HepG2 (cell line): Measurements from ENCODE around the gene PSD. TPM values are rescaled to one million over a fixed set of nuclear protein-coding genes. Genes with fewer than 3 reads are reported as not detected.

Experiments
- ATAC-seq: fragments of 200-7000 bp; cut with Tn5 transposase; 3 replicates; pipeline ENCODE4 v1.9.1; 2020; ENCODE audit warnings: mild to moderate bottlenecking, moderate library complexity
- BruUV-seq: library from RNA; stranded (reverse); fragments of 400-500 nt; replicated peaks from 2 replicates; lab custom pipeline; 2021; lab: Mats Ljungman, UMichigan
- CTCF ChIA-PET: fragments of 300-600 bp; formaldehyde crosslinking; extraction: SDS; loops from one replicate; lab custom pipeline; 2021; ENCODE audit warnings: low total read pairs, inconsistent platforms, low intra/inter-chr PET ratio; lab: Yijun Ruan, JAX
- POLR2A ChIA-PET: fragments of 350-600 bp; sonication (Branson Sonifier 250); formaldehyde crosslinking; loops from one replicate; lab custom pipeline; 2020; ENCODE audit warnings: antibody characterized with exemption, inconsistent platforms; lab: Yijun Ruan, JAX
- DNase-seq: peaks from one replicate; pipeline ENCODE4 v3.0.0-alpha.2; 2015; ENCODE audit warnings: low spot score
- FAIRE-seq: peaks from 3 replicates; lab custom pipeline; 2011; peaks lifted over from hg19 to GRCh38; lab: Jason Lieb, UNC
- H2AFZ ChIP-seq: one replicate; pipeline ENCODE4 v1.6.1; 2011; ENCODE audit warnings: low read length, inconsistent platforms
- H3K27ac ChIP-seq: fragments of 300-600 bp; 3 replicates; pipeline ENCODE4 v1.8.0; 2011; ENCODE audit warnings: mixed run types, mild to moderate bottlenecking, mixed read lengths, low read length, inconsistent platforms; ENCODE audit not compliant: insufficient read depth; ENCODE audit errors: extremely low read length
- H3K27me3 ChIP-seq, 2 experiments: fragments of 200-600 bp in 1 of 2; 2 replicates in 1 of 2; 3 replicates in 1 of 2; pipeline versions ENCODE4 v1.6.0 to v1.8.0; 2011; ENCODE audit warnings: low read length in 2 of 2, mild to moderate bottlenecking in 2 of 2, moderate library complexity in 2 of 2, inconsistent platforms in 1 of 2; ENCODE audit not compliant: insufficient read depth in 2 of 2, control insufficient read depth in 1 of 2
- H3K36me3 ChIP-seq, 2 experiments: fragments of 200-600 bp in 1 of 2; replicated peaks in 1 of 2; 2 replicates in 1 of 2; 3 replicates in 1 of 2; pipeline versions ENCODE4 v1.5.1 to v1.8.0; 2011; ENCODE audit warnings: low read length in 2 of 2, inconsistent platforms in 1 of 2; ENCODE audit not compliant: insufficient read depth in 2 of 2, control insufficient read depth in 1 of 2
- H3K4me1 ChIP-seq: 2 replicates; pipeline ENCODE4 v1.5.1; 2012; ENCODE audit warnings: low read length, inconsistent platforms; ENCODE audit not compliant: insufficient read depth
- H3K4me2 ChIP-seq: 2 replicates; pipeline ENCODE4 v1.6.0; 2011; ENCODE audit warnings: low read depth, low read length, inconsistent platforms
- H3K4me3 ChIP-seq, 3 experiments: fragments of 200-600 bp in 1 of 3; sonication (generic), shearing (Covaris generic) in 1 of 3; replicated peaks in 1 of 3; 2 replicates each; pipeline ENCODE4 v1.5.1; 2011 to 2016; ENCODE audit warnings: low read length in 3 of 3, inconsistent platforms in 2 of 3, low read depth in 2 of 3, mild to moderate bottlenecking in 2 of 3, control low read depth in 1 of 3, mixed read lengths in 1 of 3; ENCODE audit not compliant: insufficient read depth in 1 of 3
- H3K79me2 ChIP-seq: one replicate; pipeline ENCODE4 v1.6.1; 2011; ENCODE audit warnings: low read length, inconsistent platforms; ENCODE audit not compliant: insufficient read depth
- H3K9ac ChIP-seq: 2 replicates; pipeline ENCODE4 v1.6.0; 2011; ENCODE audit warnings: mild to moderate bottlenecking, low read depth, low read length, inconsistent platforms; ENCODE audit not compliant: insufficient read depth
- H3K9me3 ChIP-seq: 2 replicates; pipeline ENCODE4 v1.5.1; 2012; ENCODE audit warnings: mild to moderate bottlenecking, low read length
- H4K20me1 ChIP-seq: 2 replicates; pipeline ENCODE4 v1.6.0; 2011; ENCODE audit warnings: inconsistent platforms, mild to moderate bottlenecking, low read length, moderate library complexity; ENCODE audit not compliant: insufficient read depth
- CREB1 ChIP-seq, 2 experiments: fragments of 450-650 bp in 1 of 2; IDR thresholded peaks; 2 replicates each; pipeline ENCODE4 v1.6.1; 2016 to 2017; ENCODE audit warnings: control low read depth in 1 of 2, mild to moderate bottlenecking in 1 of 2, missing compliant biosample characterization in 1 of 2, missing genetic modification characterization in 1 of 2
- CTCF ChIP-seq: sonication (generic); formaldehyde crosslinking; IDR thresholded peaks from 2 replicates; pipeline ENCODE4 v1.5.0; 2020; ENCODE audit warnings: mild to moderate bottlenecking, missing genetic modification reagents, moderate library complexity
- ETV5 ChIP-seq: IDR thresholded peaks from 2 replicates; pipeline ENCODE4 v1.6.1; 2018; ENCODE audit warnings: missing biosample characterization, missing genetic modification reagents, inconsistent platforms, borderline replicate concordance
- FOXK1 ChIP-seq: sonication (generic); formaldehyde crosslinking; IDR thresholded peaks from 2 replicates; pipeline ENCODE4 v1.4.0; 2020; ENCODE audit warnings: low read depth, missing genetic modification reagents, borderline replicate concordance
- KAT8 ChIP-seq: IDR thresholded peaks from 2 replicates; pipeline ENCODE4 v1.6.1; 2016; ENCODE audit warnings: missing genetic modification reagents, missing compliant biosample characterization
- RAD21 ChIP-seq: fragments of 450-650 bp; formaldehyde crosslinking; IDR thresholded peaks from 2 replicates; pipeline ENCODE4 v1.5.0; 2020; ENCODE audit warnings: mild to moderate bottlenecking
- SMC3 ChIP-seq: IDR thresholded peaks from 2 replicates; pipeline ENCODE4 v1.6.1; 2011; ENCODE audit warnings: low read length, improper control_type of control experiment
- SP140L ChIP-seq: sonication (generic); formaldehyde crosslinking; IDR thresholded peaks from 2 replicates; pipeline ENCODE4 v1.4.0; 2020; ENCODE audit warnings: missing genetic modification reagents, borderline replicate concordance
- STAG1 ChIP-seq: sonication (generic); formaldehyde crosslinking; IDR thresholded peaks from 2 replicates; pipeline ENCODE4 v1.4.0; 2020; ENCODE audit warnings: missing genetic modification reagents
- THAP9 ChIP-seq: sonication (generic); formaldehyde crosslinking; IDR thresholded peaks from 2 replicates; pipeline ENCODE4; 2020; ENCODE audit warnings: missing genetic modification reagents, mild to moderate bottlenecking, borderline replicate concordance
- ZNF737 ChIP-seq: sonication (generic); formaldehyde crosslinking; IDR thresholded peaks from 2 replicates; pipeline ENCODE4 v1.5.0; 2020; ENCODE audit warnings: missing genetic modification reagents, mild to moderate bottlenecking, borderline replicate concordance
- WGBS: methylation state at CpG from one replicate; pipeline ENCODE4 v1.1.6; 2017; ENCODE audit warnings: low lambda C conversion rate; 5-methylcytosine and 5-hydroxymethylcytosine counted together
- in situ Hi-C: cut with HindIII; loops from 2 replicates; pipeline ENCODE4 v1.10.0; 2017; ENCODE audit warnings: low pct_unique_long_range_greater_than_20kb; ENCODE audit not compliant: extremely low pct_ligation_motif_present
- intact Hi-C: fragments of 100-400 bp; cut with micrococcal nuclease; formaldehyde crosslinking; loops from one replicate; pipeline ENCODE4 v1.10.0; 2022; ENCODE audit not compliant: unreplicated experiment
- polyA plus RNA-seq, 8 experiments: library from polyadenylated mRNA; depleted of rRNA in 3 of 8; stranded (reverse) in 7 of 8; unstranded in 1 of 8; fragments of >200 nt; fragmentation: Illumina TruSeq in 4 of 8; extraction: Trizol in 4 of 8; gene quantifications; 2 replicates each; pipeline versions ENCODE4 v1.2.1 to v1.2.3, GENCODE V29; 2011 to 2016; ENCODE audit warnings: low read depth in 4 of 8, missing spikeins in 1 of 8, mixed read lengths in 1 of 8; ENCODE audit not compliant: insufficient read depth in 1 of 8
- total RNA-seq, 5 experiments: library from RNA; depleted of rRNA; stranded (reverse); fragments of >200 nt; fragmentation: Illumina TruSeq; extraction: Trizol; gene quantifications; 2 replicates each; pipeline ENCODE4 v1.2.3, GENCODE V29; 2016; ENCODE audit warnings: low read depth in 1 of 5

The PSD gene
- total and polyA plus RNA-seq, 2 of the 13 experiments (the other 11 are each of a cell fraction or from before 2014, with no cell fraction given) = 0.35 to 0.58 TPM

GRCh38 chr10:102384606-102385429, 33.8 kb downstream of the PSD start (continued):
- TF ChIP-seq ETV5 (CRISPR knock-in tag) = peak; percentile 47; the same call in 1 of the 2 replicates
- TF ChIP-seq SP140L = no peak
- TF ChIP-seq THAP9 (CRISPR knock-in tag) = no peak
- no peak for TF ChIP-seq CREB1 (IDR thresholded peaks at IDR 0.05)
- TF ChIP-seq CREB1 (CRISPR knock-in tag; IDR thresholded peaks at IDR 0.05) = peak; percentile 18; the same call in 1 of the 2 replicates
- no peak for TF ChIP-seq FOXK1
- TF ChIP-seq KAT8 = peak; percentile 61
- TF ChIP-seq, all 625 proteins: peak for 17

- WGBS = 48% methylated on average over 6 of the region's 6 CpGs
- peaks cover 14% of the 10 kb centered on the region for H3K4me1 ChIP-seq
- ATAC-seq (peak; percentile 65), DNase-seq (no peak), FAIRE-seq (no peak)
- H3K9ac ChIP-seq = no peak overlapping the region
- CTCF ChIA-PET = no interaction called here
- H3K36me3 ChIP-seq = peaks cover 18 to 29% of the 10 kb centered on the region in 2 experiments
- BruUV-seq = no TSS peak
- no peaks in the 10 kb centered on the region for H4K20me1 ChIP-seq
- H3K27me3 ChIP-seq = no peaks in the 10 kb centered on the region
- no peak overlapping the region for H3K27ac ChIP-seq
- in situ Hi-C loops (no loop called here), intact Hi-C loops (no loop called here)
- POLR2A ChIA-PET = interaction anchor here (1.0 to 1.3 kb wide), 2 partner anchors 10 to 11 kb away, joined by 3 to 6 read pairs; partner anchors contain the start of gene NFKB2
- no peaks in the 10 kb centered on the region for H3K9me3 ChIP-seq
- H3K79me2 ChIP-seq = no peaks in the 10 kb centered on the region
- no peak overlapping the region for H2AFZ ChIP-seq
- no peak for TF ChIP-seq ZNF737
- peak; percentile 44; the same call in 1 of the 2 replicates for TF ChIP-seq SMC3
- TF ChIP-seq CTCF (CRISPR knock-in tag) = peak; percentile 51
- 0 out of 2 replicates have a peak, but pooled peaks have one; percentile 13 for TF ChIP-seq STAG1 (CRISPR knock-in tag)
- TF ChIP-seq RAD21 (CRISPR knock-in tag) = 0 out of 2 replicates have a peak, but pooled peaks have one; percentile 14
- H3K4me3 ChIP-seq = no peak overlapping the region
- no peak overlapping the region for H3K4me2 ChIP-seq
Measured at GRCh38 chr10:102384053-102384452, 34.5 kb downstream of the PSD start.
